Karpas-422 (cell line): ENCODE results near the gene PAK2. TPM values are rescaled to one million over a fixed set of nuclear protein-coding genes. Genes with fewer than 3 reads are reported as not detected.
"Not testable (repeated sequence)": the region's sequence is repeated elsewhere in the genome, so short reads cannot be mapped to it uniquely, and the experiment has no call there.

Source experiments
- DNase-seq: peaks from one replicate; pipeline ENCODE4 v3.0.0-alpha.2; 2015
- H2AFZ ChIP-seq: fragments of 200-600 bp; sonication (generic); 2 replicates; pipeline ENCODE4 v1.6.1; 2014; ENCODE audit warnings: antibody characterized with exemption, low read length, mixed read lengths
- H3K27ac ChIP-seq: fragments of 200-600 bp; sonication (generic); 2 replicates; pipeline ENCODE4 v1.5.1; 2014; ENCODE audit warnings: mild to moderate bottlenecking, low read length, moderate library complexity
- H3K27me3 ChIP-seq: fragments of 200-600 bp; sonication (generic); 2 replicates; pipeline ENCODE4 v1.6.1; 2014; ENCODE audit warnings: low read length, mixed read lengths
- H3K36me3 ChIP-seq: fragments of 200-600 bp; sonication (generic); 2 replicates; pipeline ENCODE4 v1.6.1; 2014; ENCODE audit warnings: low read length, mixed read lengths; ENCODE audit not compliant: insufficient read depth
- H3K4me1 ChIP-seq: fragments of 200-600 bp; sonication (generic); 2 replicates; pipeline ENCODE4 v1.6.1; 2014; ENCODE audit warnings: mild to moderate bottlenecking, low read length, mixed read lengths
- H3K4me2 ChIP-seq: fragments of 200-600 bp; sonication (generic); 2 replicates; pipeline ENCODE4 v1.6.1; 2014; ENCODE audit warnings: low read length, low read depth, mild to moderate bottlenecking; ENCODE audit not compliant: poor library complexity, severe bottlenecking
- H3K4me3 ChIP-seq: fragments of 200-600 bp; sonication (generic); 2 replicates; pipeline ENCODE4 v1.5.1; 2014; ENCODE audit warnings: mild to moderate bottlenecking, antibody characterized with exemption, low read length, mixed read lengths
- H3K79me2 ChIP-seq: fragments of 200-600 bp; sonication (generic); 2 replicates; pipeline ENCODE4 v1.6.1; 2014; ENCODE audit warnings: mild to moderate bottlenecking, low read length, mixed read lengths
- H3K9ac ChIP-seq: fragments of 200-600 bp; sonication (generic); 2 replicates; pipeline ENCODE4 v1.6.0; 2014; ENCODE audit warnings: low read length
- H3K9me2 ChIP-seq: fragments of 200-600 bp; sonication (generic), shearing (Covaris generic); replicated peaks from 2 replicates; pipeline ENCODE4 v1.6.0; 2014; ENCODE audit warnings: mild to moderate bottlenecking, low read length, moderate library complexity; ENCODE audit not compliant: insufficient read depth
- H3K9me3 ChIP-seq: fragments of 300-700, 200-600 bp; sonication (generic); 2 replicates; pipeline ENCODE4 v1.6.1; 2014; ENCODE audit warnings: low read length, mixed read lengths
- H4K20me1 ChIP-seq: fragments of 200-600 bp; sonication (generic); 2 replicates; pipeline ENCODE4 v1.6.1; 2014; ENCODE audit warnings: mild to moderate bottlenecking, antibody characterized with exemption, low read length, low read depth; ENCODE audit not compliant: insufficient read depth
- total RNA-seq: library from RNA; depleted of rRNA; stranded (reverse); fragments of >200 nt; shearing (Covaris generic); gene quantifications from 2 replicates; pipeline ENCODE4 v1.2.3, GENCODE V29; 2014; ENCODE audit warnings: low replicate concordance

PAK2 gene
- total RNA-seq, 1 experiment from 2014 or later: 102 TPM

DNA sequence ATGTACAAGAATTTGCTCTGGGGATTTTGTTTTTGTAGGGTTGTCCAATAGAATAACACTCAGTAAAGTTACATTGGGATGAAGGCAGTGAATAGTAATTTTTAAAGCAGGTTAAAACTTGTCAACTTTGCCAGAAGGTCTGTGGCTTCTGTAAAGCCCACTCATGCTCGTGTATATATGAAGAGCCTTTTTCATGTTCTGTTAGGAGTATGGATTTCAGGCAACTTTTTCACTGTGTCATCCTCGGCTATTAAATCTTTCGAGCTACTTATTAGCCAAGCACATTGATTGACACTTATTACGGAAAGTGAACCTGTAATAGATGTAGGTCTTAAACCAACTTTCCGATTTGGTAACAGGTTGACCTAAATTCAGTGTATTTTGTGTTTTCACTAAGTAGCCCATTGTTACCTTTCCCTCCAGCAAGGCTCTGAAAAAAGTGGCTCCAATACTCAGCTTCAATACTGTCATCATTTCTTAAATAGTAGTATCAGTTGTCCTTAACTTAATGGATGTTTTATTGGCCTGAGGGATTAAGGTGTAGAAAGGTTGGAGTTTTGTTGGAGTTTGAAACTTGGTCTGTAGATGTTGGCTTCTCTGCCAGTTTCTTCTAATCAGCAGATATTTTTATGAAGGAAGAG, 1.7 kb downstream of the PAK2 start:
- peaks cover 11% of the 10 kb centered on the region for H3K4me1 ChIP-seq
- no peaks in the 10 kb centered on the region; the same call in 1 of the 2 replicates for H3K9me3 ChIP-seq
- H3K36me3 ChIP-seq: peaks cover 38% of the 10 kb centered on the region
- no peak for DNase-seq
- H3K27ac ChIP-seq: peak overlapping the region; percentile 78
- peak overlapping the region; percentile 83 for H3K4me3 ChIP-seq
- H4K20me1 ChIP-seq: peaks cover 16% of the 10 kb centered on the region
- no peaks in the 10 kb centered on the region for H3K9me2 ChIP-seq
- H3K79me2 ChIP-seq: peaks cover 66% of the 10 kb centered on the region
- H2AFZ ChIP-seq: no peak overlapping the region
- peak overlapping the region; percentile 98 for H3K9ac ChIP-seq
- H3K4me2 ChIP-seq: peak overlapping the region; percentile 82
- H3K27me3 ChIP-seq: no peaks in the 10 kb centered on the region

DNA sequence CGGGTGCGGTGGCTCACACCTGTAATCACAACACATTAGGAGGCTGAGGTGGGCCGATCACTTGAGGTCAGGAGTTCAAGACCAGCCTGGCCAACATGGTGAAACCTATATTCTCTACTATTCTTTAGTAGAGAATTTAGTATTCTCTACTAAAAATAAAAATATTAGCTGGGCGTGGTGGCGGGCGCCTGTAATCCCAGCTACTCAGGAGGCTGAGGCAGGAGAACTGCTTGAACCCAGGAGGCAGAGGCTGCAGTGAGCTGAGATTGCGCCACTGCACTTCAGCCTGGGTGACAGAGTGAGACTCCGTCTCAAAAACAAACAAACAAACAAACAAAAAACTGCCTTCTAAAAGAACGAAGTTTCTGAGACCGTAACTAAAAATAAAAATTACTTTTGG, 3.9 kb downstream of the PAK2 start:
- not testable (repeated sequence) for H3K27me3 ChIP-seq, DNase-seq, H3K9me2 ChIP-seq, H2AFZ ChIP-seq, H3K9me3 ChIP-seq, H3K9ac ChIP-seq, H3K4me2 ChIP-seq, H3K27ac ChIP-seq, H3K4me3 ChIP-seq
- Histone ChIP-seq H4K20me1 (peaks cover 16% of the 10 kb centered on the region), H3K79me2 (peaks cover 88% of the 10 kb centered on the region), H3K36me3 (peaks cover 53% of the 10 kb centered on the region), H3K4me1 (peaks cover 11% of the 10 kb centered on the region)

DNA sequence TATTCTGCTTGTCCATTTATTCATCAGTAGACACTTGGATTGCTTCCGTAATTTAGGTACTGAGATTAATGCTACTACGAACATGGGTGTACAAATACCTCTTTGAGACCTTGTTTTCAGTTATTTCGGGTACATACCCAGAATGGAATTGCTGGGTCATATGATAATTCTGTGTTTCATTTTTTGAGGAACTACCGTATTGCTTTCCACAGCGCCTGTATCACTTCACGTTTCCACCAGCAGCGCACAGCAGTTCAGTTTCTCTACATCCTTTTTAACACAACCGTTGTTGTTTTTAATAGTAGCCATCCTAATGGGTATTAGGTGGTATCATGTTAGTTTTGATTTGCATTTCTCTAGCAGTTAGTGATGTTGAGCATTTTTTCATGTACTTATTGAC, 9.5 kb downstream of the PAK2 start:
- no peak overlapping the region for H3K27ac ChIP-seq
- H3K4me3 ChIP-seq: no peak overlapping the region
- H3K36me3 ChIP-seq: peaks cover 94% of the 10 kb centered on the region
- H3K79me2 ChIP-seq: peaks cover 98% of the 10 kb centered on the region
- H3K4me2 ChIP-seq: no peak overlapping the region
- H4K20me1 ChIP-seq: peaks cover 3% of the 10 kb centered on the region; the same call in 1 of the 2 replicates
- peaks cover 18% of the 10 kb centered on the region for H3K9me3 ChIP-seq
- H3K27me3 ChIP-seq: no peaks in the 10 kb centered on the region
- DNase-seq: no peak
- H2AFZ ChIP-seq: no peak overlapping the region
- H3K9ac ChIP-seq: no peak overlapping the region
- no peaks in the 10 kb centered on the region for H3K4me1 ChIP-seq
- H3K9me2 ChIP-seq: no peaks in the 10 kb centered on the region

DNA sequence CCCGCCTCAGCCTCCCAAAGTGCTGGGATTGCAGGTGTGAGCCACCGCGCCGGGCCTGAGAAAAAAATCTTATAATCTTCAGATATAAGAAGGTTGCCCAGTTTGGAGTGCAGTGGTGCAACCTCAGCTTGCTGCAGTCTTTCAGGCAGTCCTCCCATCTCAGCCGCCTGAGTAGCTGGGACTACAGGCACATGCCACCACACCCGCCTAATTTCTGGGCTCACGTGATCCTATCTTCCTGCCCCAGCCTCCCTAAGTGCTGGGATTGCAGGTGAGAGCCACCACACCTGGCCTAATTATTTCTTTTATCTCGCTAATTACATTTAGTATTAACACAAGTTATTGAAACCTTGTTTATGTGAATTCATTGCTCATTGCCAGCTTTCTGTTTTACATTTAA, 13.5 kb downstream of the PAK2 start:
- no peak for DNase-seq
- no peak overlapping the region for H3K9ac ChIP-seq
- H3K9me2 ChIP-seq: no peaks in the 10 kb centered on the region
- H3K4me1 ChIP-seq: no peaks in the 10 kb centered on the region
- no peak overlapping the region for H2AFZ ChIP-seq
- no peaks in the 10 kb centered on the region for H3K27me3 ChIP-seq
- H3K27ac ChIP-seq: no peak overlapping the region
- peaks cover 98% of the 10 kb centered on the region for H3K79me2 ChIP-seq
- peaks cover 3% of the 10 kb centered on the region; the same call in 1 of the 2 replicates for H4K20me1 ChIP-seq
- peaks cover 35% of the 10 kb centered on the region for H3K9me3 ChIP-seq
- no peak overlapping the region for H3K4me3 ChIP-seq
- H3K36me3 ChIP-seq: peaks cover 90% of the 10 kb centered on the region
- no peak overlapping the region for H3K4me2 ChIP-seq

DNA sequence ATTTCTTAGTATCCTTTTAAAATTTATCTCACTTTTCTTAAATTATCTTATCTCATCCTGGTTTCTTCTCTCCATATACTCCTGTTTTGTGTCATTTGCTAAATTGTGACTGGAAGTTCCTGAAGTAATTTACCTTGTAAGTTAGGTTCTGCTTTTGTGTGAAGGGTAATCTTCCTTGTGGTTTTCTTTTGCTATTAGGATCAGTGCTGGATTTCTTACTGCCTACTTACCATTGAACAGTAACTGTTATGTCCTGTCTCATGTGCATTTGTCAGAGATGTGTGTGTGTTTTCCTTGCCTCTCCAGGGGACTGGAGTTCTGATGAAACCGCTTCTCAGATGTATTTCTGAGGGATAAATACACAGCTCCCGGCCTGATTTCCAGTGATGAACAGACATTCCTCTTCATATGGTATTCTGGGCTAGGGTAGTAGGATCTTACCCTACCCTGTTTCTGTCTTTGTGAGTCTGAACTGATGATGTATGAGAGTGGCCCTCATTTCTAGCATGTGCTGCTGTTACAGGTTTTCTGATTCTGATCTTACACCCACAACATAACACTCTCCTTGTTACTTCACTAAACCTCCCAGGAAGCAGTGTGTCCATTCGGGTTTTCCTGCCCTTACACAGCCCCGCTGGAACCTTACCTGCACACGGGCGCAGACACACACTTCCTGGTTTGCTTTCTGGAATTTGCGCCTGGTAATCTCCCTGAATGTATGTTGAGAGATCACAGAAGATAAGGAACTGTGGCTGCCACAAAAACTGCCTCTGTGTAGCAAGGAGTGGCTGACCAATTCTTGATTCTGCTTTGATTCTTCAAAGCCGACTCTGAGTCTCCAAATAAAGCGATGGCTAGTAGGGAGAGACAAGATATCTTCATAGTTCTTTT, 14.7 kb downstream of the PAK2 start:
- H3K4me1 ChIP-seq: no peaks in the 10 kb centered on the region
- H3K79me2 ChIP-seq: peaks cover 98% of the 10 kb centered on the region
- no peaks in the 10 kb centered on the region for H3K9me2 ChIP-seq
- H3K27ac ChIP-seq: no peak overlapping the region
- H3K36me3 ChIP-seq: peaks cover 84% of the 10 kb centered on the region
- no peak for DNase-seq
- H3K9ac ChIP-seq: no peak overlapping the region
- no peak overlapping the region for H2AFZ ChIP-seq
- no peak overlapping the region for H3K4me2 ChIP-seq
- 0 out of 2 replicates have a peak, but pooled peaks cover under 1% of the 10 kb centered on the region for H4K20me1 ChIP-seq
- H3K27me3 ChIP-seq: no peaks in the 10 kb centered on the region
- H3K9me3 ChIP-seq: peaks cover 35% of the 10 kb centered on the region
- no peak overlapping the region for H3K4me3 ChIP-seq

DNA sequence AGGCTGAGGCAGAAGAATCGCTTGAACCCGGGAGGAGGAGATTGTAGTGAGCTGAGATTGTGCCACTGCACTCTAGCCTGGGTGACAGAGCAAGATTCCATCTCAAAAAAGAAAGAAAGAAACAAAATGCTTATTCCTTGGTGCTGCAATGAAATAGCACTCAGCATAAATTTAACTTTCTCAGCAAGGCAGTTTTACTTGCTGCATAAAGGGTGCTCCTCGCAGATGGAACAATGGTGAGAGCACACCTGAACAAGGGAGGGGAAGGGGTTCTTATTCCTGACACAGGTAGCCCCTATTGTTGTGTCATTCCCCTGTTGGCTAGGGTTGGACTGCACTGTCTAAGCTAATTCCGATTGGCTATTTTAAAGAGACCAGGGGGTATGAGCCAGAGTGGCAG, 17.1 kb downstream of the PAK2 start:
- no peaks in the 10 kb centered on the region for H3K9me2 ChIP-seq
- peaks cover 35% of the 10 kb centered on the region for H3K9me3 ChIP-seq
- no peak overlapping the region for H2AFZ ChIP-seq
- H4K20me1 ChIP-seq: no peaks in the 10 kb centered on the region
- no peak overlapping the region for H3K9ac ChIP-seq
- H3K79me2 ChIP-seq: peaks cover 92% of the 10 kb centered on the region
- H3K4me1 ChIP-seq: no peaks in the 10 kb centered on the region
- no peak overlapping the region for H3K4me2 ChIP-seq
- no peak overlapping the region for H3K4me3 ChIP-seq
- peak; percentile 62 for DNase-seq
- H3K36me3 ChIP-seq: peaks cover 64% of the 10 kb centered on the region
- no peaks in the 10 kb centered on the region for H3K27me3 ChIP-seq
- H3K27ac ChIP-seq: no peak overlapping the region

DNA sequence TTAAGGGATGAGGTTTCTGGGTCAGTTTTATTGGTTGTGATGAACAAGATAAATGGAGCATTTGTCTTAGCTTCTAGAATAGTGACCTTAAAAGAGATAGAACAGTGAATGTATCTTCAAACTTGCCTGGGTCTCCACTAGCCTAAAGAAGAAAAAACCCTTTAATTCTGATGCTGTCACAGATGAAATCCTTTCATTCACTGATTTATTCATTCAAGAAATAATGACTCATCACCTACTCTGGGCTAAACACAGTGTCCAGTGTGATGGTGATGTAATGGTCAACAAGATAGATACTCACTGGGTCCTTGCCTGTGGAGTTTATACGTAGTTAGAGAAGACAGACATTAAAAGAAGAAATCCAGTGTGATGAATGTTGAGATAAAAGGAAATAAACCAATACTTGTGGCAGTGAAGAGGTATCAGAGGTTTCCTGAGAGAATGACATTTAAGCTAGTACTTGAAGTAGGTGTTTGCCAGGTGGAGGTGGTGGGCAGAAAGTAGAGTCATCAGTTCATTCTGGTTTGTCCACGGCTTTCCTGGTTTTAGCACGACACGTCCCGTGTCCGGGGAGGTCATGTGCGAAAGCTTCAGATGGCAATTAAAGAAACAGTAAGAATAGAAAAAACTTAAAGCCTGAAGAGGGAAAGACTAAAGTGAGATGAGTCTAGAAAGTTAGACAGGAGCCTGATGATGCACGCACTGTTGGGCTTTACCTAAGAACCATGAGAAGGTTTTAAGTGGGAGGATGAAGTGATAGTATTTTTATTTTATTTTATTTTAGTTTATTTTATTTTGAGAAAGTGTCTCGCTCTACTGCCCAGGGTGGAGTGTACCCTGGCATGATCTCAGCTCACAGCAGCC, 18.5 kb downstream of the PAK2 start:
- DNase-seq: no peak
- Histone ChIP-seq H3K27ac (no peak overlapping the region), H3K9ac (no peak overlapping the region), H3K4me3 (no peak overlapping the region), H3K9me2 (no peaks in the 10 kb centered on the region), H3K79me2 (peaks cover 86% of the 10 kb centered on the region), H4K20me1 (peaks cover 4% of the 10 kb centered on the region), H3K4me1 (no peaks in the 10 kb centered on the region), H3K27me3 (no peaks in the 10 kb centered on the region), H3K9me3 (peaks cover 32% of the 10 kb centered on the region), H2AFZ (no peak overlapping the region), H3K4me2 (no peak overlapping the region), H3K36me3 (peaks cover 51% of the 10 kb centered on the region)
